Right lobe of liver (tissue), 6 donors: ENCODE results near the gene LY6G6D. TPM values are rescaled to one million over a fixed set of nuclear protein-coding genes. Genes with fewer than 3 reads are reported as not detected.

Experiments used
- ATAC-seq, 4 donors: fragments of 200-7000 bp; cut with Tn5 transposase; one replicate each; pipeline ENCODE4 v1.9.1; 2020; ENCODE audit warnings: mild to moderate bottlenecking in 4 of 4, moderate library complexity in 4 of 4
- DNase-seq, 3 donors: peaks; one replicate each; pipeline ENCODE4 v3.0.0-alpha.2; 2020
- H3K27ac ChIP-seq, 3 donors: fragments of 200-600 bp; one replicate each; pipeline ENCODE4 v1.8.0; 2022
- H3K27me3 ChIP-seq, 2 donors: fragments of 200-600 bp; one replicate each; pipeline ENCODE4 v1.8.0; 2022
- H3K36me3 ChIP-seq, 4 donors: fragments of 200-600 bp; sonication (generic) in 1 of 4; one replicate each; pipeline versions ENCODE4 v1.5.1 to v1.8.0; 2017 to 2022; ENCODE audit warnings: control low read depth in 1 of 4
- H3K4me1 ChIP-seq, 4 donors: fragments of 200-600 bp; sonication (generic) in 1 of 4; one replicate each; pipeline versions ENCODE4 v1.5.1 to v1.8.0; 2017 to 2022; ENCODE audit warnings: control low read depth in 1 of 4
- H3K4me3 ChIP-seq, 3 donors: fragments of 200-600 bp; one replicate each; pipeline ENCODE4 v1.8.0; 2022
- H3K9me3 ChIP-seq, 4 donors: fragments of 200-600 bp; sonication (generic) in 1 of 4; one replicate each; pipeline versions ENCODE4 v1.5.1 to v1.8.0; 2017 to 2022; ENCODE audit warnings: control low read depth in 1 of 4
- CTCF ChIP-seq, 4 donors: fragments of 200-600 bp in 3 of 4; fragments of 450-650 bp in 1 of 4; IDR thresholded peaks; one replicate each; pipeline versions ENCODE4 v1.5.1 to v1.8.0; 2016 to 2022; ENCODE audit warnings: antibody characterized with exemption in 4 of 4, mild to moderate bottlenecking in 2 of 4
- POLR2A ChIP-seq: fragments of 450-650 bp; IDR thresholded peaks from one replicate; pipeline ENCODE4 v1.6.1; 2017; ENCODE audit warnings: antibody characterized with exemption, mild to moderate bottlenecking
- WGBS: methylation state at CpG from one replicate; pipeline ENCODE4 v1.1.6; 2018; ENCODE audit warnings: low coverage, low lambda C conversion rate; ENCODE audit not compliant: insufficient coverage; ENCODE audit errors: missing lambda C conversion rate; 5-methylcytosine and 5-hydroxymethylcytosine counted together
- intact Hi-C, 2 donors: fragments of 100-400 bp; cut with DNase I; formaldehyde crosslinking; loops; one replicate each; pipeline versions ENCODE4 v1.11.2 to v1.14.1; 2022
- total RNA-seq, 6 experiments: library from RNA; depleted of rRNA in 2 of 6; stranded (reverse); fragments of >200 nt in 2 of 6; fragmentation: NEBNext Ultra II Directional in 3 of 6; extraction: Animal tissue kit (Norgen Biotek cat#: 25700) in 3 of 6; gene quantifications; one replicate each; pipeline versions ENCODE4 v1.1.0 to v1.2.4, GENCODE V29; 2016 to 2023
- donor health status: DM: no; HTN: yes; CAD: no.
- donor health status: DM: no; HTN: no; CAD: no.
- donor health status: DM: no; HTN: no; CAD: no.
- donor health status: DM: no; HTN: yes; CAD: no.
- donor health status: DM: no; HTN: yes; CAD: no.

LY6G6D gene
- total RNA-seq, 6 experiments from 2014 or later, result not detected

GRCh38 chr6:31762356-31762755 lies 47.2 kb downstream of the LY6G6D start, which contains the start of gene SAPCD1:
SAPCD1 (plus strand) TSS chr6:31762656; CDS start chr6:31763055, 399 bp downstream.
- no peaks in the 10 kb centered on the region for H3K4me1 ChIP-seq
- no peaks in the 10 kb centered on the region for H3K27me3 ChIP-seq
- no peaks in the 10 kb centered on the region for H3K9me3 ChIP-seq
- no peak within 1 kb of the TSS for H3K27ac ChIP-seq
- DNase-seq (no peak), ATAC-seq (no peak)
- H3K36me3 ChIP-seq, result no peaks in the 10 kb centered on the region
- H3K4me3 ChIP-seq, result no peak within 1 kb of the TSS
- WGBS, result 86% methylated on average over 4 of the region's 4 CpGs
- intact Hi-C loops, result loop anchor here (10.0 kb wide), 2 partner anchors 48 to 78 kb away; partner anchors contain the start of genes LY6G5C (in 2 of the 2) and LY6G6D (in 1 of the 2)
- no peak for TF ChIP-seq POLR2A
- no peak for TF ChIP-seq CTCF (IDR thresholded peaks at IDR 0.05)

DNA sequence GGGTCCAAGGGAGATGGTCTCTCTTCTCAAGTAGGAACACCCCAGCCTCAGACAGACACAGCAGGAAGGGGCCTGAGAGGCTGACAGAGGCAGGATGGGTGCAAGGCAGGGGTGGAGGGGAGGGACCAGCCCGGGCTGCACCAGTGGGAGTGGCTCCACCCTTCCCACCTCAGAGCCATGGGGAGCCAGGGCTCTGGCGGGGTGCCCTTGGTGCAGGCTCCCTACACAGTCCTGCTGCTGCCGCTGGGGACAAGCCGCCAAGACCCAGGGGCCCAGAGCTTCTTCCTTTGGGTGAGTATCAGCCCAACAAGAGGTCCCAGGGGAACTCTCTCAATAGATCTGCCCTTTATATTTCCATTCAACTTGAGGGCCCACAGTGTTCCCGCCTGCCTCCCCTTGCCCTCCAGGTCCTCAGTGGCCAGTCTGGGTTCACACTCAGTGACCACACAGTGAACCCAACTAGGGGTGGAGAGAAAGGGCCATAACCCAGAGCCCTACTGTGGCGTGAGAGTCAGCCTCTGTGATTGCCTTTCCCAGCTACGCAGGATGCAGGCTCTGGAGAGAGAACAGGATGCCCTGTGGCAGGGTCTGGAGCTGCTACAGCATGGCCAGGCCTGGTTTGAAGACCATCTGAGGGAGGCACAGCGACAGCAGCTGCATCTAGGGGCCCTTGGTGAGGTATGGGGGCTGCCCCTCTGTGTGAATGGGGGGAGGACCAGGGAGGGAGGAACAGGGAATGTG lies 47.9 kb downstream of the LY6G6D start:
- no peaks in the 10 kb centered on the region for H3K4me1 ChIP-seq
- H3K36me3 ChIP-seq, result no peaks in the 10 kb centered on the region
- ATAC-seq, result peak in 1 of 4 donors; percentile 19
- 50% methylated on average over 1 of the region's 8 CpGs for WGBS
- no peak for DNase-seq
- H3K27me3 ChIP-seq, result no peaks in the 10 kb centered on the region
- H3K9me3 ChIP-seq, result no peaks in the 10 kb centered on the region
- no peak overlapping the region for H3K27ac ChIP-seq
- no peak for TF ChIP-seq POLR2A
- TF ChIP-seq CTCF (IDR thresholded peaks at IDR 0.05), result no peak
- intact Hi-C loops, result loop anchor here (10.0 kb wide), 2 partner anchors 48 to 78 kb away; partner anchors contain the start of genes LY6G5C (in 2 of the 2) and LY6G6D (in 1 of the 2)
- no peak overlapping the region for H3K4me3 ChIP-seq

DNA sequence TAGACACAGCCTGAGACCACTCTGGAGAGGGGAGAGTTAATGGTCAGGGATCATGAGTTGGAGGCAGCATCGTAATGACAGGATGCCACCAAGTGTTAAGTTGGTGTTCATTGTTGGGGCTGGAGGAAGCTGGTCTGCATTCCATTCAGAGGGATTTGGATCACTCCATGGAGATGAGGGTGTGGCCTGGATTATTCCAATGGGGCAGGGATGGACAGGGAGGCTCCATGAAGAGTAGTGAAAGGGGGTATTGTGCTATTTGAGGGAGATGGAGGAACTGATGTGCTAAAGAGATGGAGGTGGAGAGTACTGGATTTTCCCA lies 48.4 kb downstream of the LY6G6D start:
- Histone ChIP-seq H3K4me1 (no peaks in the 10 kb centered on the region), H3K9me3 (no peaks in the 10 kb centered on the region), H3K36me3 (no peaks in the 10 kb centered on the region), H3K27ac (no peak overlapping the region), H3K4me3 (no peak overlapping the region), H3K27me3 (no peaks in the 10 kb centered on the region)
- ATAC-seq (peak in 2 of 4 donors; percentile 19 to 40), DNase-seq (no peak)
- 50% methylated on average over 1 of the region's 1 CpG for WGBS
- TF ChIP-seq CTCF (IDR thresholded peaks at IDR 0.05), result no peak
- TF ChIP-seq POLR2A, result no peak
- intact Hi-C loops, result loop anchor here (10.0 kb wide), 2 partner anchors 49 to 79 kb away; partner anchors contain the start of genes LY6G5C (in 2 of the 2) and LY6G6D (in 1 of the 2)

- WGBS, result 80% methylated on average over 1 of the region's 4 CpGs
- H3K9me3 ChIP-seq, result no peaks in the 10 kb centered on the region
- TF ChIP-seq POLR2A (no peak), CTCF (IDR thresholded peaks at IDR 0.05) (no peak)
- no peaks in the 10 kb centered on the region for H3K4me1 ChIP-seq
- ATAC-seq (no peak), DNase-seq (no peak)
- H3K36me3 ChIP-seq, result no peaks in the 10 kb centered on the region
- H3K4me3 ChIP-seq, result no peak overlapping the region
- no peak overlapping the region for H3K27ac ChIP-seq
- no peaks in the 10 kb centered on the region for H3K27me3 ChIP-seq
- intact Hi-C loops, result loop anchor here (10.0 kb wide), 2 partner anchors 49 to 79 kb away; partner anchors contain the start of genes LY6G5C (in 2 of the 2) and LY6G6D (in 1 of the 2)
Observed at GRCh38 chr6:31764198-31764597, 49.0 kb downstream of the LY6G6D start.
